Sigmoid colon (tissue), 3 donors: ENCODE measurements around the gene PAGR1.

Source experiments
- CTCF ChIP-seq, 4 experiments: fragments of 450-650 bp in 3 of 4; fragments of 200-600 bp in 1 of 4; IDR thresholded peaks; one replicate each; pipeline ENCODE4 v1.5.1; 2016 to 2019; ENCODE audit warnings: antibody characterized with exemption in 4 of 4, mild to moderate bottlenecking in 3 of 4, moderate library complexity in 2 of 4
- POLR2A ChIP-seq, 2 donors: fragments of 450-650 bp; IDR thresholded peaks; one replicate each; pipeline ENCODE4 v1.6.1; 2016; ENCODE audit warnings: antibody characterized with exemption in 2 of 2, mild to moderate bottlenecking in 2 of 2, moderate library complexity in 2 of 2

DNA sequence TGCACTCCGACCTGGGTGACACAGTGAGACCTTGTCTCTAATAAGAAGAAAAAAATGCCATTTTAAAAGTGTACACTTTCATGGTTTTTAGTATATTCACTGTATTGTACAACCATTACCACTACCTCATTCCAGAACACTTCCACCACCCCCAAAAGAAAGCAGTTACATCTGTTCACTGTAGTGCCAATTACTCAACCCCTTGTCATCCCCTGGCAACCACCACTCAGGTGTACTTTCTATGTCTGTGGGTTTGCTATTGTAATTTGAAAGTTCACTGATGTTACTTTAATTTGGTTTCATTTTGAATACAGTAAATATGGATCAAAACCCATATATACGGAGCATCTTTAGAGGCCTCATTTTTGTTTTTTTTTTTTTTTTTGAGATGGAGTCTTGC lies 31.8 kb upstream of the PAGR1 start:
- TF ChIP-seq CTCF (IDR thresholded peaks at IDR 0.05) (no peak), POLR2A (IDR thresholded peaks at IDR 0.05) (no peak)
